HG03196 (cell line): ENCODE data around the gene ADAM12.
"Not testable (repeated sequence)": the region's sequence is repeated elsewhere in the genome, so short reads cannot be mapped to it uniquely, and the experiment has no call there.

Experiments used
- ATAC-seq: cut with Tn5 transposase; IDR thresholded peaks from one replicate; pipeline ENCODE4 v1.9.1; 2021; ENCODE audit not compliant: unreplicated experiment

The ADAM12 gene

DNA sequence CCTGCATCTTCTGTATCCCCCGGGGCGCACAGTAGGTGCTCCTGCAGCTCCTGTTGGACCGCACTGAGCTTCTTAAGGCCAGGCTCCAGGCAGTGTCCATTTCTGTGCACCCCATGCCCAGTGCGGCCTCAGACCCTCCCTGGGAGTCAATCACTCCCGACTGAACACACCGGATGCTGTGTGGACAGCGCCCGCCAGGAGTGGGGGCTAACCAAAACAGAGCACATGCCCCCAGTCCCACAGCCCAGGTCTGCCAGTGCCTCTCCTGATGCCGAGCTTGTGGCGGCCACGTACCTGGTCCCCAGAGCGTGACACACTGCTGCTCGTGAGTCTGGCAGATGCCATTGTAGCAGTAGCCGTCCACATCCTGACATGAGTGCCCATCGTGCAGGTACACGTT lies 323.8 kb downstream of the ADAM12 start:
- no peak for ATAC-seq

DNA sequence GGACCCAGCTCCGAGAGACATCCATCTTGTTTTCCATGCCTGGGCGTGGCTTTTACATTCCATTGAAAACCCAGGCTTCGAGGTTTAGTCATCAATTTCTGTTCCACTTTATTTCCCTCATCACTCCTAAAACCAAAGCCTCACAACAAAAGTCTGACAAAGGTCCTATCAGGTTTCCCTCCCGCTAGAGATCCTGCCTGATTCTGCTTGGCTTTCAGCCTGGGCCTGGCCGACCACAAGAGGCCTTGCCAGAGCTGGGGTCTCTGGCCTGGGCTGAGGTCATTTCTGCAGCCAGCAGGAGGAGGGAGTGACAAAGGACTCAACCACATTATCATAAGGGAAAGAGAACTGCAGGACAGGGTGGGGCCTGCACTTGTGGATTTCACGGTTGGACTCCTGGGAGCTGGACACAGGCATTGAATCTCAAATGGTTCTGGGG lies 324.9 kb downstream of the ADAM12 start:
- ATAC-seq = no peak

GRCh38 chr10:126062131-126063032 lies 325.9 kb downstream of the ADAM12 start:
- ATAC-seq = no peak

DNA sequence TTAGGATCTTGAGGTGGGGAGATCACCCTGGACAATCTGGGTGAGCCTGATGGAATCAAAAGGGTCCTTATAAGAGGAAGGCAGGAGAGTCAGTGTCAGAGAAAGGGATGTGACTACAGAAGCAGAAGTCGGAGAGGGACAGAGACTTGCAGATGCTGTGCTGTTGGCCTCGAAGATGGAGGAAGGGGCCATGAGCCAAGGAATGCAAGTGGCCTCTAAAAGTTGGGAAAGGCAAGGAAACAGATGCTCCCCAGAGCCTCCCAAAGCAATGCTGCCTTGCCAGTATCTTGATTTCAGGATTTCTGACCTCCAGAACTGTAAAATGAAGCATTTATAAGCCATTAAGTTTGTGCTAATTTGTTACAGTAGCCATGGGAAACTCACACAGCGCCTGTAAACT lies 326.8 kb downstream of the ADAM12 start:
- ATAC-seq = no peak

- ATAC-seq = no peak
These were observed 327.9 kb downstream of the ADAM12 start for GRCh38 chr10:126060261-126060931.

DNA sequence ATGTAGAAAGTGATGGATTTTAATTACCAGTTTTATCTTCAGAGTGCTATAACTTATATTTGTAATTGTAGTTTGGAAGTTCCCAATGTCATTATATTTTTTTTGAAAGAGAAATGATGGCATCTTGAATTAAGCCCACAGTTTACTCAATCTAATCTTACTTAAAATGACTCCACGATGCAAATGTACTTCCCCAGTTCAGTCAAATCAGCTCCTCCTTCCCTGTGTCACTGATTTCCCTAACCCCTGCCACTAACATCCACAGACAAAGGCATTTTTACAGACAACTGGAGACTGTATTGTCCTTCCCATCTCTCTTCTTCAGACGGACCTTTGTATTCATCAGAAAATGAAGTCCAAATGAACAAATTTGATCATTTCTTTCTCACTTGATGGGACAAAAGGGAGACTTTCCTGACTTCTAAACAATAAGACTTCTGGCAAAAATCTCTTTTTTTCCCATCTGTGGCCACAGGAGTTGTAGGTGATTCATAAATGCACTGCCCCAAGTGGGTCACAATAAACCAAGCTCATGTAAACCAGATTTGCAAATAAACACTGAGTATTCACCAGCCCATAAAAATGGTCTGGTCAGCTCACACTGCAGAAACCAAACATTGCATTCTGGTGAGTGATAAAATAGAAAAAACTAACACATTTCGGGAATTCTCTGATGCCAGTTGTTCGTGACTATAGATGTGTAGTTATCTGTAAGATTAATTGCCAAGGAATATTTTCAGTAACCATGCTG lies 329.0 kb downstream of the ADAM12 start:
- ATAC-seq = no peak

DNA sequence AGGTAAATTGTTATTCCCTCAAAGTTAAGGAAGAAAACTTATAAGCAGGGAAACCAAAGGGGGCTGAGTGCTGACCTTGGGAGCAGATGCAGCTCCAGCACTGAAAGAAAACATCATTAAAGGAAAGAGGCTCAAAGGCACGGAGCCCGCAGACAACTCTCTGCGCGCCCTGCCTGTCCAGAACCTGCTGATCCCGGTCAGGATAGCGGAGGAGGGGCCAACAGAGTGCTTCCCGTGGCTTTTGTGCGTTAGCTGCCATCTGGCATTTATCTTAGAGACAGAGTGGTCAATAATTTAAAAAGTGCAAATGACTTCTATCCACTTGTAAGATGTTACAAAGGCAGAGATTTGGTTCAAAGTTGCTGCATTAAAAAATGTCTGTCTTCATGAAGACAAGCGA lies 329.8 kb downstream of the ADAM12 start:
- no peak for ATAC-seq

DNA sequence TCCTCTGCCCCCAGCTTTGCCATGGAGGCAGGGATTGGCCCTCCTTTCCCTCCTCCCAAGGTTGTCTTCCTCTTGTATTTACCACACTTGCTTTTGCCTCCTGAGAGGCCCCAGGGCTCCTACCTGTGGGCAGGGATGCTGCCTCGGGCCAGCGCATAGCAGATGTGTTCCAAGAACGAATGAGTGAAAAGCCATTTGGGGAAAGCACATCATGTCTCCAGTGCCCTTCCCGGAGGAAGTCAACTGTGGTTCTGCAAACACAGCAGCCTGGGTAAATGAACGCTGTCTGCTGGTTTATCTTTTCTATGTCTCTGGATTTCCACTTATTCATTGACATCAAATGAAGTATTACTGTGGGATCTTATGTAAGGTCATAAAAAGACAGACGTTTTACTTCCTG lies 330.2 kb downstream of the ADAM12 start:
- no peak for ATAC-seq

DNA sequence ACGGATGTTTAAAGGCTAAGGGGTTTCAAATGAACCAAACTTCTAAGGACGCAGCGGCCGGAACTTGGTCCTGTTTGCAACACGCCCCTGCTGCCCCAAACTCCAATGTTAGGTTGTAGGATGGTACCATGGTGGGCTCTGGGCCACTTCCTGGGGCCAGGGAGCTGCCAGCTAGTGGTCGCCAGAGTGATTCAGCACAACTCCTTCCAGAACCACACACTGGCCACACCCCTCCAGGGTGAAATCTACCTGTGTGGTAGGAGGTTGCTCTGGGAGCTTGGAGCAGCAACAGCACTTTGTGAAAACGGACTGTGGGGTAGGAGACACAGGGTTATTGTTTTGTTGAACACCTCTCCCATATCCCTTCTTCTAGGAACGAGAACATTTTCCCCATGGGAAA lies 330.8 kb downstream of the ADAM12 start:
- no peak for ATAC-seq

- ATAC-seq = no peak
These were observed 334.1 kb downstream of the ADAM12 start for GRCh38 chr10:126054191-126054590.

GRCh38 chr10:126052171-126052570 lies 336.1 kb downstream of the ADAM12 start:
- ATAC-seq = no peak

GRCh38 chr10:126049759-126050700 lies 338.2 kb downstream of the ADAM12 start:
- ATAC-seq = no peak

DNA sequence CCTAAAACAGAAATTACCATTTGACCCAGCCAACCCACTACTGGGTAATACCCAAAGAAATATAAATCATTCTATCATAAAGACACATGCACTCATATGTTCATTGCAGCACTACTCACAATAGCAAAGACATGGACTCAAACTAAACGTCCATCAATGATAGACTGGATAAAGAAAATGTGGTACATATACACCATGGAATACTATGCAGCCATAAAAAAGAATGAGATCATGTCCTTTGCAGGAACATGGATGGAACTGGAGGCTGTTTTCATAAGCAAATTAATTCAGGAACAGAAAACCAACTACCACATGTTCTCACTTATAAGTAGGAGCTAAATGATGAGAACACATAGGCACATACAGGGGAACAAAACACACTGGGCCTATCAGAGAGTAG lies 340.5 kb downstream of the ADAM12 start:
- ATAC-seq = not testable (repeated sequence)

GRCh38 chr10:126046831-126047230 lies 341.4 kb downstream of the ADAM12 start:
- no peak for ATAC-seq

DNA sequence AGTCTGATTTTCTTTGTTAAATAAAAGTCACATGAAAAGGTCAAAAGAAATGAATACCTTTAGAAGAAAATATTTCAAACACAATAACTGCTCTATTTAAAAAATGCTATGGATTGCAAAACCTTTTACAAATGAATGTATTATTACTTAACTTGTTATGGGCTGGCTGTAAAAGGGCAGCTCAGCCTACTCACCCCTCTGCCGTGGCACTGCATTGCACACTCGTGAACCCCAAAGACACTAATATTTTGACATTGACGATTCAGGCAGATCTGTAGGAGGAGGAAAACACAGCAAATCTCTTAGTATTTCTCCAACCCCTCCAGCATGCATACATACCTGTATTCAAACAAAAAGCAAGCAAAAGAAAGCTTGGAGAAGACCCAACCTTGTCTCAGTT lies 342.4 kb downstream of the ADAM12 start:
- ATAC-seq = no peak

DNA sequence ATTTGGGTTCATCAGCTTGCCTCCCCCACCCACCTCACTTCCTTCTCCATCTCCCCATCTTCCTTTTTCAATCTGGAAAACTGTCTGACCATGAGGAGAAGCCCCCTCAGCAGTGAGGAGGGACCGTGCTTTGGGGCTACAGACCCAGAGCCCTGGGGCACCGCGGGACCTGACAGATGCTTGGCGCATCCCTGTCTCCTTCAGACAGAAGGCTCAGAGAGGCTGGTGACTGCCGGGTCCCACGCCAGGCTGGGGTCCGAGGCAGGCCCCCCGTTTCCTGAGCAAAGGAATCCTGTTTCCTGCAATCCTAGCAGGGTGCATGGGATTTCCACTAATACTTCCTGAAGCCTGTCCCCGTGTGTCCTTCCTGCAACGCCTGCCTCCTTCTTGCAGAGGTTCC lies 344.9 kb downstream of the ADAM12 start:
- ATAC-seq = no peak

DNA sequence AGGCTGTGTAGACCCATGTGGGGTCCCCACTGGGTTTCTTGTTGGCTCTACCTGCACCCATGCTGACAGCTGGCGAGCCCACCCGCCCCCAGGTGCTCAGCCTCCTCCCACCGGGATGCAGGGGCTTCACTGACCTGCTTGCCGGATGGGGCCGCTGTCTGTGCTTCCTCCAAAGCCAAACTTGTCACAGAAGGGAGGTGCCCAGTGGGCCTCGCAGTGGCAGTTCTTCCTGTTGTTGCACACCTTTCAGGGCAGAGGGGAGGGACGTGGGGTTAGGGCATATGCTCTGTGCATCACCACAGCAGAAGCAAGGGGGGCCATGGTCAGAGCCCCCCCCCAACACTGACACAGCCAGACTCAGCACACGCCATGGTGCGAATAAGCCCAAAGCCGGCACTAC lies 345.4 kb downstream of the ADAM12 start:
- ATAC-seq = no peak

GRCh38 chr10:126042354-126042753 lies 345.9 kb downstream of the ADAM12 start:
- ATAC-seq = no peak

GRCh38 chr10:126041804-126042231 lies 346.5 kb downstream of the ADAM12 start:
- peak; percentile 99 for ATAC-seq

DNA sequence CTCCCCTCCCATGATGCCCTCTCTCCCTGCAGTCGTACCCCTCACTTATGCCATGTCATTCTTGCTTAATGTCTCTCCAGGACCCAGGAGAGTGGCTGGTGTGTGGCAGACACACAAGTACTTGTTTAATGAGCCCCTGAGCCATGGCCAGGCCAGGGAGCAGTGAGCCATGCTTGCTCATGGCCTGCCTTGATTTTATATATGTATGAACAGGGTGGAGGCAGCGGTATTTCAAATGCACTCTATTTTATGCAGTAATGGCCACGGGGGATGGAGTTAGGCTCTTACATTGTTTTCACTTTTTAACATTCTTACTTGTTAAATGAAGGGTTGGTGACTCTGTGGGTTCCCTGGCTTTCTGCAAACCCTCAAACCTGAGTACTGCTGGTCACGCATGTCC lies 347.2 kb downstream of the ADAM12 start:
- ATAC-seq = no peak
